Gastroesophageal sphincter (tissue), 4 donors: Measurements from ENCODE around the gene PPP3CA. TPM values are rescaled to one million over a fixed set of nuclear protein-coding genes. Genes with fewer than 3 reads are reported as not detected.

ENCODE experiments used
- ATAC-seq: fragments of 150-250 bp; one replicate; pipeline ENCODE4 v1.9.1; 2016; ENCODE audit warnings: mild to moderate bottlenecking, moderate library complexity
- H3K27ac ChIP-seq, 4 donors: fragments of 200-600 bp; sonication (generic) in 3 of 4; 1 replicate in 3 of 4; 2 replicates in 1 of 4; pipeline ENCODE4 v1.5.1; 2016 to 2019
- H3K27me3 ChIP-seq: fragments of 200-600 bp; sonication (generic); one replicate; pipeline ENCODE4 v1.5.1; 2019
- H3K36me3 ChIP-seq, 2 donors: fragments of 200-600 bp; sonication (generic); one replicate each; pipeline ENCODE4 v1.5.1; 2019; ENCODE audit warnings: control low read depth in 1 of 2
- H3K4me1 ChIP-seq, 3 donors: fragments of 200-600 bp; sonication (generic); 1 replicate in 2 of 3; 2 replicates in 1 of 3; pipeline ENCODE4 v1.5.1; 2016 to 2019; ENCODE audit warnings: control low read depth in 2 of 3
- H3K4me3 ChIP-seq, 2 donors: fragments of 200-600 bp; sonication (generic); one replicate each; pipeline ENCODE4 v1.5.1; 2019; ENCODE audit warnings: mild to moderate bottlenecking in 1 of 2, moderate library complexity in 1 of 2
- H3K9me3 ChIP-seq, 3 donors: fragments of 200-600 bp; sonication (generic); one replicate each; pipeline ENCODE4 v1.5.1; 2017 to 2019; ENCODE audit warnings: control low read depth in 2 of 3
- EP300 ChIP-seq: sonication (generic); formaldehyde crosslinking; IDR thresholded peaks from one replicate; pipeline ENCODE4 v1.6.1; 2017; ENCODE audit warnings: antibody characterized with exemption, mild to moderate bottlenecking
- POLR2A ChIP-seq, 2 donors: fragments of 450-650 bp; IDR thresholded peaks; one replicate each; pipeline ENCODE4 v1.6.1; 2017; ENCODE audit warnings: antibody characterized with exemption in 2 of 2, mild to moderate bottlenecking in 2 of 2, moderate library complexity in 1 of 2
- POLR2AphosphoS5 ChIP-seq: sonication (generic); formaldehyde crosslinking; IDR thresholded peaks from one replicate; pipeline ENCODE4 v1.6.1; 2017; ENCODE audit warnings: antibody characterized with exemption
- WGBS, 2 donors: methylation state at CpG; one replicate each; pipeline ENCODE4 v1.1.5; 2018; ENCODE audit warnings: low coverage in 1 of 2; 5-methylcytosine and 5-hydroxymethylcytosine counted together
- total RNA-seq, 4 donors: library from RNA; depleted of rRNA; stranded (reverse); fragments of >200 nt; gene quantifications; one replicate each; pipeline ENCODE4 v1.1.0, GENCODE V29; 2016
- TF ChIP-seq, protein P1 (sequence below), 4 experiments: fragments of 200-600 bp in 2 of 4; fragments of 450-650 bp in 2 of 4; sonication (generic) in 1 of 4; IDR thresholded peaks; one replicate each; pipeline ENCODE4 v1.5.1; 2017 to 2019; ENCODE audit warnings: antibody characterized with exemption in 4 of 4, mild to moderate bottlenecking in 2 of 4, moderate library complexity in 2 of 4

Gene PPP3CA
- total RNA-seq, 4 donors from 2014 or later = 21.1 to 29.2 (median 24.8) TPM

DNA sequence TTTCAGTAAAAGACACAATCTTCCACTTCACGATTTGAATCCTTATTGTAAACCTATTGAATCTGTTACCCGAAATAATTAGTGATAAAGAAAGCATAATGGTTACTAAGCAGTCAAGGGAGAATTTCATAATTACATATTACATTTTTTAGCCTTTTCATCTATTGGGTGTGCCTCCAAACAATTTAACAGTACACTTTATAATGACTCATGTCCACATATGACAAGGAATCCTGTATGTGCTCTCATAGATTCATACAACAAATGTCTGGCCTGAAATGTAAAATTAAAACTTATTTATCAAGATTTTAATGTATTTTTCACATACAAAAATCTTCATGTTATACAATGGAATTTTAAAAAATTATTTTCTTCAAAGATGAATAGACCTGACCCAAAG lies 39.4 kb downstream of the PPP3CA start:
- H3K36me3 ChIP-seq = no peaks in the 10 kb centered on the region
- TF ChIP-seq, protein P1, sequence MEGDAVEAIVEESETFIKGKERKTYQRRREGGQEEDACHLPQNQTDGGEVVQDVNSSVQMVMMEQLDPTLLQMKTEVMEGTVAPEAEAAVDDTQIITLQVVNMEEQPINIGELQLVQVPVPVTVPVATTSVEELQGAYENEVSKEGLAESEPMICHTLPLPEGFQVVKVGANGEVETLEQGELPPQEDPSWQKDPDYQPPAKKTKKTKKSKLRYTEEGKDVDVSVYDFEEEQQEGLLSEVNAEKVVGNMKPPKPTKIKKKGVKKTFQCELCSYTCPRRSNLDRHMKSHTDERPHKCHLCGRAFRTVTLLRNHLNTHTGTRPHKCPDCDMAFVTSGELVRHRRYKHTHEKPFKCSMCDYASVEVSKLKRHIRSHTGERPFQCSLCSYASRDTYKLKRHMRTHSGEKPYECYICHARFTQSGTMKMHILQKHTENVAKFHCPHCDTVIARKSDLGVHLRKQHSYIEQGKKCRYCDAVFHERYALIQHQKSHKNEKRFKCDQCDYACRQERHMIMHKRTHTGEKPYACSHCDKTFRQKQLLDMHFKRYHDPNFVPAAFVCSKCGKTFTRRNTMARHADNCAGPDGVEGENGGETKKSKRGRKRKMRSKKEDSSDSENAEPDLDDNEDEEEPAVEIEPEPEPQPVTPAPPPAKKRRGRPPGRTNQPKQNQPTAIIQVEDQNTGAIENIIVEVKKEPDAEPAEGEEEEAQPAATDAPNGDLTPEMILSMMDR (IDR thresholded peaks at IDR 0.05) = no peak
- TF ChIP-seq EP300 (no peak), POLR2AphosphoS5 (no peak), POLR2A (IDR thresholded peaks at IDR 0.05) (no peak)
- no peak overlapping the region for H3K27ac ChIP-seq
- 94 to 100% methylated on average over 2 of the region's 2 CpGs for WGBS, 2 donors
- H3K27me3 ChIP-seq = no peaks in the 10 kb centered on the region
- peaks cover 0 to 45% (median 3%) of the 10 kb centered on the region in 3 donors for H3K4me1 ChIP-seq
- no peak overlapping the region for H3K4me3 ChIP-seq
- no peak for ATAC-seq
- no peaks in the 10 kb centered on the region for H3K9me3 ChIP-seq

DNA sequence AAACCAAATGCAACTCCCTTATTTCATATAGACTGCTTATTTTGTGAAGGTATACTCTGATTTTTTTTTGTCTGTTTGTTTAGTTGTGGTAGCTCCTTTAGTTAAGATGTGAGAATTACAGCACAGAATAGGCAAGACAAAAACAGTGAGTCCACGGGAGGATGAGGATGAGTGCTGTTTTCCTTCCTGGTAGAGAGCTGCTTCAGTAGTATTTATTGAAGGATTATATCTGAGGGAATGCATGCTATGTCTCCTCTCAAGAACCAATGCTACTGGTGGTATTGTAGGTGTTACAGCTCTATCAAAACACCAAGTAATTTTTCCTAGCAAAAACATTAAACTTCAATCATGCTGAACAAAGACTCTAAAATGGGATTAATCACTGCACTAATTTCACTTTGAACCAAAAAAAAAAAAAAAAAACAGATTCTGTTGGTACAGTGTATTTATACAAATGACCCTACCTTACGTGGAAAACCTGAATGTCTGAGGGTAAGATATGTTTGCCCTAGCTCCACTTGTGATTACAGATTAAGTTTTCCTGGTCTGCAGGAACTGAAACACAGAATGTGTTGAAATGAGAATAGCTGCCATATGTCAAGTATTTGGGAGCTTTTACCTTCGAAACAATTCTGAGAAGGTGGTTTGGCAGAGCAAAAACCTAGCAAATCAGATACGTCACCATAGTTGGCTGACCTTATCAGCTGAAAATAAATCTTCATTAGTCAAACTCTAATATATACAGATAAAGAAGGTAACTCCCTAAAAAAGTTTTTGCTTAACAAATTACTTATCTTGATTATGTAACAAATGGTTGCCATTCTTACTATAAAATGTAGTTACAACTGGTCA lies 40.3 kb downstream of the PPP3CA start:
- no peaks in the 10 kb centered on the region for H3K27me3 ChIP-seq
- TF ChIP-seq EP300 = no peak
- no peak for TF ChIP-seq POLR2A (IDR thresholded peaks at IDR 0.05)
- TF ChIP-seq, protein P1 (IDR thresholded peaks at IDR 0.05) = no peak
- TF ChIP-seq POLR2AphosphoS5 = no peak
- no peaks in the 10 kb centered on the region for H3K9me3 ChIP-seq
- H3K27ac ChIP-seq = no peak overlapping the region
- H3K36me3 ChIP-seq = no peaks in the 10 kb centered on the region
- peaks cover 0 to 45% (median 3%) of the 10 kb centered on the region in 3 donors for H3K4me1 ChIP-seq
- 38 to 62% methylated on average over 4 of the region's 4 CpGs for WGBS, 2 donors
- no peak overlapping the region for H3K4me3 ChIP-seq
- no peak for ATAC-seq

- Histone ChIP-seq H3K36me3 (no peaks in the 10 kb centered on the region), H3K9me3 (no peaks in the 10 kb centered on the region), H3K4me1 (peaks cover 0 to 40% (median 3%) of the 10 kb centered on the region in 3 donors), H3K4me3 (no peak overlapping the region), H3K27ac (no peak overlapping the region), H3K27me3 (no peaks in the 10 kb centered on the region)
- whole genome bisulfite sequencing, 2 donors = 30 to 85% methylated on average over 2 of the region's 3 CpGs
- TF ChIP-seq, protein P1 (IDR thresholded peaks at IDR 0.05) = no peak
- TF ChIP-seq POLR2AphosphoS5 = no peak
- no peak for TF ChIP-seq POLR2A (IDR thresholded peaks at IDR 0.05)
- TF ChIP-seq EP300 = no peak
- no peak for ATAC-seq
These were observed 41.1 kb downstream of the PPP3CA start for GRCh38 chr4:101306225-101306624.

- H3K9me3 ChIP-seq = no peaks in the 10 kb centered on the region
- no peaks in the 10 kb centered on the region for H3K36me3 ChIP-seq
- TF ChIP-seq, protein P1 (IDR thresholded peaks at IDR 0.05) = no peak
- TF ChIP-seq EP300 (no peak), POLR2AphosphoS5 (no peak), POLR2A (IDR thresholded peaks at IDR 0.05) (no peak)
- no peaks in the 10 kb centered on the region for H3K27me3 ChIP-seq
- ATAC-seq = no peak
- H3K4me3 ChIP-seq = no peak overlapping the region
- WGBS, 2 donors = 71 to 75% methylated on average over 2 of the region's 2 CpGs
- H3K27ac ChIP-seq = no peak overlapping the region
- peaks cover 0 to 45% (median 3%) of the 10 kb centered on the region in 3 donors for H3K4me1 ChIP-seq
These were observed 42.4 kb downstream of the PPP3CA start for GRCh38 chr4:101304916-101305315.
